Posterior vena cava (tissue), 2 donors: ENCODE results near the gene FOXN3. TPM values are rescaled to one million over a fixed set of nuclear protein-coding genes. Genes with fewer than 3 reads are reported as not detected.
"Not testable (repeated sequence)": the region's sequence is repeated elsewhere in the genome, so short reads cannot be mapped to it uniquely, and the experiment has no call there.

Source experiments
- DNase-seq: peaks from one replicate; pipeline ENCODE4 v3.0.0-alpha.2; 2020; ENCODE audit warnings: low spot score
- intact Hi-C, 2 donors: fragments of 100-400 bp; cut with DNase I; formaldehyde crosslinking; loops; one replicate each; pipeline versions ENCODE4 v1.14.1 to v1.14.2; 2022 to 2023
- total RNA-seq, 2 donors: library from RNA; stranded (reverse); fragmentation: NEBNext Ultra II Directional; extraction: Animal tissue kit (Norgen Biotek cat#: 25700); gene quantifications; one replicate each; pipeline ENCODE4 v1.2.1, GENCODE V29; 2021
- donor health status: DM: yes; HTN: yes; CAD: no.
- donor health status: DM: yes; HTN: yes; CAD: no.

FOXN3 gene
- total RNA-seq, 2 donors from 2014 or later, result 138 to 142 TPM

GRCh38 chr14:89114109-89114508, 302.9 kb downstream of the FOXN3 start:
- intact Hi-C loops, result no loop called here

DNA sequence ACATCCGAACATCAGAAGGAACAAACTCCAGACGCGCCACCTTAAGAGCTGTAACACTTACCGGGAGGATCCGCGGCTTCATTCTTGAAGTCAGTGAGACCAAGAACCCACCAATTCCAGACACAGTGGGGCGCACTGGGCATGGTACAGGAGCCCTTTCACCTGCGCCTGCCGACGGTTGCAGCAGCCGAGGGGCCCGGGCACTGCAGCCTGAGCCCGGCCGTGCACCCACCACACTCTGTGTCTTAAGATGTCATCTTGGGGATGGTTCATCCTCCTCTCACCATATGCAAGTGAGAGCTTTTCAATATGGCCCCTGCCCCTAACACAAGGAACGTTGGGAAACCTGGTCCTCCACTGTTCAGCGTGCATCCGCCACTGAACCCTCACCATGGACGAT, 304.3 kb downstream of the FOXN3 start:
- no peak for DNase-seq
- intact Hi-C loops, result no loop called here

More at GRCh38 chr14:89114109-89114508, 302.9 kb downstream of the FOXN3 start:
- DNase-seq, result no peak

DNA sequence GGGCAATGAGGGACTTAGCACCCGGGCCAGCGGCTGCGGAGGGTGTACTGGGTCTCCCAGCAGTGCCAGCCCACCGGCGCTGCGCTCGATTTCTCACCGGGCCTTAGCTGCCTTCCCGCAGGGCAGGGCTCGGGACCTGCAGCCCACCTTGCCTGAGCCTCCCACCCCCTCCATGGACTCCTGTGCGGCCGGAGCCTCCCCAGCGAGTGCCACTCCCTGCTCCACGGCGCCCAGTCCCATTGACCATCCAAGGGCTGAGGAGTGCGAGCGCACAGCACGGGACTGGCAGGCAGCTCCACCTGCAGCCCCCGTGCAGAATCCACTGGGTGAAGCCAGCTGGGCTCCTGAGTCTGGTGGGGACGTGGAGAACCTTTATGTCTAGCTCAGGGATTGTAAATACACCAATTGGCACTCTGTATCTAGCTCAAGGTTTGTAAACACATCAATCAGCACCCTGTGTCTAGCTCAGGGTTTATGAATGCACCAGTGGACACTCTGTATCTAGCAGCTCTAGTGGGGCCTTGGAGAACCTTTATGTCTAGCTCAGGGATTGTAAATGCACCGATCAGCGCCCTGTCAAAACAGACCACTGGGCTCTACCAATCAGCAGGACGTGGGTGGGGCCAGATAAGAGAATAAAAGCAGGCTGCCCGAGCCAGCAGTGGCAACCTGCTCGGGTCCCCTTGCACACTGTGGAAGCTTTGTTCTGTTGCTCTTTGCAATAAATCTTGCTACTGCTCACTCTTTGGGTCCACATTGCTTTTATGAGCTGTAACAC, 305.1 kb downstream of the FOXN3 start:
- intact Hi-C loops, result loop anchor here in 1 of 2 donors (2.0 kb wide), 1 partner anchor 63 kb away; no protein-coding TSS in a partner anchor

GRCh38 chr14:89111232-89111631, 305.8 kb downstream of the FOXN3 start:
- DNase-seq, result not testable (repeated sequence)
- intact Hi-C loops, result loop anchor here in 1 of 2 donors (2.0 kb wide), 1 partner anchor 62 kb away; no protein-coding TSS in a partner anchor

More for the DNA sequence above, 305.1 kb downstream of the FOXN3 start:
- not testable (repeated sequence) for DNase-seq

DNA sequence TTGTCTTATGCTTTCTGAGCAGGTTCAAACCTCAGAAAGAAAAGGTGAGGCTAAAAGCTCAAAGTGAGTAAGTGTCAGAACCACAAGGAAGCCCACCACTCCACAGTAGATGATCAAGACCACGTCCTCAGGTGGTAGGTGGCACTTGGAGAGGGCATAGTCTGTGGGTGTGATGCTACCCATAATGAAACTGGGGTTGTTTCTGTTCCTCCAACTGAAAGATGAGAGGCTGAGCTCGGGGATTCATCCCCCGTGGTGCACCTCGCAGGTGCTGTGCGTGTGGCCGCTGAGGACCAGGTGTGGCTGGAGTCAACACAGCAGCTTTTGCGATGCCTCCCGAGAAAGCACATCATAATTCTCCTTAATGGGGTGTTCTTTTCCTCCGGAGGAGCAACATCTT, 306.9 kb downstream of the FOXN3 start:
- no peak for DNase-seq
- intact Hi-C loops, result loop anchor here in 1 of 2 donors (2.0 kb wide), 1 partner anchor 61 kb away; no protein-coding TSS in a partner anchor

- DNase-seq, result no peak
- intact Hi-C loops, result no loop called here
These were observed 308.4 kb downstream of the FOXN3 start for GRCh38 chr14:89108608-89109007.

GRCh38 chr14:89107626-89108025, 309.4 kb downstream of the FOXN3 start:
- intact Hi-C loops, result no loop called here
- no peak for DNase-seq
